Right hindlimb (tissue), 1 donor: Measurements from ENCODE around the gene NTRK2.

Source experiments
- DNase-seq: peaks from one replicate; pipeline ENCODE4 v3.0.0-alpha.2; 2018

Gene NTRK2

GRCh38 chr9:84785792-84786547, 116.4 kb downstream of the NTRK2 start:
- no peak for DNase-seq

GRCh38 chr9:84788803-84789462, 119.4 kb downstream of the NTRK2 start:
- no peak for DNase-seq

- no peak for DNase-seq
These were observed 119.9 kb downstream of the NTRK2 start for GRCh38 chr9:84789463-84789830.

- no peak for DNase-seq
These were observed 122.1 kb downstream of the NTRK2 start for GRCh38 chr9:84791643-84792042.

GRCh38 chr9:84793251-84793650, 123.7 kb downstream of the NTRK2 start:
- no peak for DNase-seq

- DNase-seq: no peak
These were observed 125.6 kb downstream of the NTRK2 start for GRCh38 chr9:84794981-84795637.

GRCh38 chr9:84796404-84796803, 126.9 kb downstream of the NTRK2 start:
- DNase-seq: no peak

GRCh38 chr9:84799251-84799650, 129.7 kb downstream of the NTRK2 start:
- DNase-seq: no peak

GRCh38 chr9:84804951-84805694, 135.6 kb downstream of the NTRK2 start:
- no peak for DNase-seq

GRCh38 chr9:84807431-84807830, 137.9 kb downstream of the NTRK2 start:
- DNase-seq: no peak

- DNase-seq: no peak
These were observed 138.4 kb downstream of the NTRK2 start for GRCh38 chr9:84807870-84808390.

GRCh38 chr9:84808416-84808815, 138.9 kb downstream of the NTRK2 start:
- DNase-seq: no peak

- DNase-seq: no peak
These were observed 141.7 kb downstream of the NTRK2 start for GRCh38 chr9:84811072-84811750.

GRCh38 chr9:84811751-84812074, 142.2 kb downstream of the NTRK2 start:
- no peak for DNase-seq

- DNase-seq: no peak
These were observed 142.8 kb downstream of the NTRK2 start for GRCh38 chr9:84812355-84812754.

GRCh38 chr9:84812847-84813246, 143.3 kb downstream of the NTRK2 start:
- DNase-seq: no peak

GRCh38 chr9:84815554-84815953, 146.0 kb downstream of the NTRK2 start:
- no peak for DNase-seq

GRCh38 chr9:84817038-84817437, 147.5 kb downstream of the NTRK2 start:
- no peak for DNase-seq

- no peak for DNase-seq
These were observed 149.3 kb downstream of the NTRK2 start for GRCh38 chr9:84818791-84819190.

GRCh38 chr9:84819491-84819991, 150.0 kb downstream of the NTRK2 start:
- DNase-seq: no peak

GRCh38 chr9:84821431-84821830, 151.9 kb downstream of the NTRK2 start:
- no peak for DNase-seq

- no peak for DNase-seq
These were observed 153.2 kb downstream of the NTRK2 start for GRCh38 chr9:84822589-84823233.
